BLaER1 (cell line): Measurements from ENCODE around the gene MCRS1.
"Not testable (repeated sequence)": the region's sequence is repeated elsewhere in the genome, so short reads cannot be mapped to it uniquely, and the experiment has no call there.

ENCODE experiments used
- H3K27ac ChIP-seq: shearing (Covaris generic); formaldehyde crosslinking; 2 replicates; pipeline ENCODE4 v1.8.1; 2022
- H3K27me3 ChIP-seq: shearing (Covaris generic); formaldehyde crosslinking; 2 replicates; pipeline ENCODE4 v1.8.1; 2022
- H3K36me3 ChIP-seq: shearing (Covaris generic); formaldehyde crosslinking; 2 replicates; pipeline ENCODE4 v1.8.1; 2022
- H3K4me1 ChIP-seq: shearing (Covaris generic); formaldehyde crosslinking; 2 replicates; pipeline ENCODE4 v1.8.1; 2022
- H3K4me2 ChIP-seq: shearing (Covaris generic); formaldehyde crosslinking; 2 replicates; pipeline ENCODE4 v1.8.1; 2022
- H3K4me3 ChIP-seq: shearing (Covaris generic); formaldehyde crosslinking; 2 replicates; pipeline ENCODE4 v1.8.1; 2022
- H3K9ac ChIP-seq: shearing (Covaris generic); formaldehyde crosslinking; 2 replicates; pipeline ENCODE4 v1.8.1; 2022
- H3K9me3 ChIP-seq: shearing (Covaris generic); formaldehyde crosslinking; 2 replicates; pipeline ENCODE4 v1.8.1; 2022
- H4K20me1 ChIP-seq: shearing (Covaris generic); formaldehyde crosslinking; 2 replicates; pipeline ENCODE4 v1.8.1; 2022
- Cebpa-rat ChIP-seq: shearing (Covaris generic); IDR thresholded peaks from 2 replicates; pipeline ENCODE4 v1.8.1; 2022

Gene MCRS1, protein sequence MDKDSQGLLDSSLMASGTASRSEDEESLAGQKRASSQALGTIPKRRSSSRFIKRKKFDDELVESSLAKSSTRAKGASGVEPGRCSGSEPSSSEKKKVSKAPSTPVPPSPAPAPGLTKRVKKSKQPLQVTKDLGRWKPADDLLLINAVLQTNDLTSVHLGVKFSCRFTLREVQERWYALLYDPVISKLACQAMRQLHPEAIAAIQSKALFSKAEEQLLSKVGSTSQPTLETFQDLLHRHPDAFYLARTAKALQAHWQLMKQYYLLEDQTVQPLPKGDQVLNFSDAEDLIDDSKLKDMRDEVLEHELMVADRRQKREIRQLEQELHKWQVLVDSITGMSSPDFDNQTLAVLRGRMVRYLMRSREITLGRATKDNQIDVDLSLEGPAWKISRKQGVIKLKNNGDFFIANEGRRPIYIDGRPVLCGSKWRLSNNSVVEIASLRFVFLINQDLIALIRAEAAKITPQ

DNA sequence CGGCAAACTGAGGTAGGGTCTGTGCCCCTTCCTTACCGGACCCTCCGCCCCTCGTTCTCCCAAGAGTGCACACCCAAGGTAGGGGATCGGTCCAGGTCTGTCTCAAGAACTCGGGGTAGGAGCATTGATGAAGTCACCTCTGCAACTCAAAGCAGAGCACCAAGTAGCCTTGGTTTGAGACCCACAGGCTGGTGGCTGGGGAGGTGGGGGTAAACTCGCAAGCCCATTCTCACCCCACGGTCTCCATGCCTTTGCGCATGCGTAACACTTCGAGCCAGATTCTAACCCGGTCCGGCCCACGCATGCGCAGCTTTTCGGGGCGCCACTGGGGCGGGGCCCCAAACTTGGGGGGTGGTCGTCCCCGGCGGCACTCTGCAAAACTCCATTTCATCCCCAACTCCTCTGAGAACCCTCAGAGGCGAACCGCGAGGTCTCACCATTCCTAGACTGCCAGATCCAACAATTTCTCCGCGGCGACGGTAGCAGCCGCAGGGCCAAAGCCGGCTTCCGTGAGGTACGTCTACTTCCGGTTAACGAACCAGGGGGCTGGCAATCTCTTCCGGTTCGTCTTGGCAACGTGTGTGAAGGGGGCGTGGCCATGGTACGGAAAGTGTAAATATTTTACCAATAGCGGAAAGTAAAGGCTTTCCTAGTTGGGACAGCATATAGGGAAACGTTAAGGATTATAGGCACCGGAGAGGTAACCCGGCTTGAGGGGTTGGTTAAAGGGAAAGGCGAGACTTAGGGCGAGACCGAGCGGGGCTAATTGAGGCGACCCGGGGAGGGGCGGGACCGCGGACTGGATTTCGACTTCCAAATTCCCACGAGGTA is at the start of gene MCRS1:
MCRS1 (minus strand) TSS at position 532 of the 831 bp plus-strand sequence. CDS start 1,411 bp downstream, outside the sequence.
- Histone ChIP-seq H3K4me3 (peak within 1 kb of the TSS; percentile 87), H3K9me3 (no peaks in the 10 kb centered on the region), H3K4me1 (peaks cover 70% of the 10 kb centered on the region), H3K27me3 (no peaks in the 10 kb centered on the region), H4K20me1 (peaks cover 33% of the 10 kb centered on the region; the same call in 1 of the 2 replicates), H3K9ac (peak within 1 kb of the TSS; percentile 90), H3K36me3 (peaks cover 51% of the 10 kb centered on the region), H3K27ac (peak within 1 kb of the TSS; percentile 95), H3K4me2 (peak within 1 kb of the TSS; percentile 99)
- no peak for TF ChIP-seq Cebpa-rat

DNA sequence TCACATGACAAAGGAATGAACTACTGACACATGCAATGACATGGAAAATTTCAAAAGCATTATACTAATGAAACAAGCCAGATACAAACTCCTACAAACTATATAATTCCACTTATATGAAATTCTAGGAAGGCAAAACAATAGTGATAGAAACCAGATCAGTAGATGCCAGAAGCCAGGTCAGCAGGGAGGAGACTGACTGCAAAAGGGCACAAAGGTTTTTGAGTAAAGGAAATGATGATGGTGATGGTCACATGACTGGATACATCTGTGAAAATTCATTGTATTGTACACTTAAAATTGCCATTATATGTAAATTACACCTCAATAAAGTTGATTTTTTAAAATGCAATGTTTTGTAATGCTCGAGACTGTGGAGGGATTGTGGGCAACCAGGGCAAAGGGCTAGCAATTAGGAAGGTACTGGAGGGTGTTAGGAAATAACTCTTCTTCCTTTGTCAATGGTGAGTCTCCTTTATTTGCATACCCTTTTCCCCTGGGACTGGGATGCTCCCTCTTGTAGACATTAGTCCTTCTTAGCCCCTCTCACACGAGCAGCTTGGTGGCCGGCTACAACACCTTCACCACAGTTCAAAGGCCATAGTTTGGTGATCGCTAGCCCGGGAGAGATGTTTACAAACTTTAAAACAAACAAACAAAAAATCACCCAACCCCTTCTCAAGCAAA is 48.7 kb upstream of the MCRS1 start:
- no peak overlapping the region for H3K4me3 ChIP-seq
- no peaks in the 10 kb centered on the region for H4K20me1 ChIP-seq
- no peak overlapping the region for H3K9ac ChIP-seq
- peaks cover 19% of the 10 kb centered on the region for H3K9me3 ChIP-seq
- no peaks in the 10 kb centered on the region for H3K36me3 ChIP-seq
- H3K27ac ChIP-seq, result no peak overlapping the region
- H3K4me1 ChIP-seq, result peaks cover 31% of the 10 kb centered on the region
- H3K27me3 ChIP-seq, result no peaks in the 10 kb centered on the region
- TF ChIP-seq Cebpa-rat, result no peak
- peak overlapping the region; percentile 39 for H3K4me2 ChIP-seq

DNA sequence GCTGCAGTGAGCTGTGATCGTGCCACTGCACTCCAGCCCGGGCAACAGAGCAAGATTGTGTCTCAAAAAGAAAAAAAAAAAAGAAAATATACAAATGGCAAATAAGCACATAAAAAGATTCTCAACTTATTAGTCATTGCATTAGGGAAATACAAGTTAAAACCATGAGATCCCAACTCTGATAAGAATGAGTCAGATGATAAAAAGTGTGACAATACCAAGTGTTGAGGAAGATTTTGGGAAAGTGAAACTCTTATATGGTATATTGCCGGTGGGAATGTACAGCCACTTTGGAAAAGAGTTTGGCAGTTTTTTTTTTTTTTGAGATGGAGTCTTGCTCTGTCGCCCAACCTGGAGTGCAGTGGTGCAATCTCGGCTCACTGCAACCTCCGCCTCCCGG is 47.8 kb upstream of the MCRS1 start:
- H3K36me3 ChIP-seq, result no peaks in the 10 kb centered on the region
- no peaks in the 10 kb centered on the region for H3K27me3 ChIP-seq
- no peaks in the 10 kb centered on the region for H4K20me1 ChIP-seq
- H3K4me2 ChIP-seq, result no peak overlapping the region
- peaks cover 25% of the 10 kb centered on the region for H3K9me3 ChIP-seq
- peaks cover 22% of the 10 kb centered on the region for H3K4me1 ChIP-seq
- H3K9ac ChIP-seq, result no peak overlapping the region
- TF ChIP-seq Cebpa-rat, result no peak
- H3K4me3 ChIP-seq, result no peak overlapping the region
- H3K27ac ChIP-seq, result no peak overlapping the region

DNA sequence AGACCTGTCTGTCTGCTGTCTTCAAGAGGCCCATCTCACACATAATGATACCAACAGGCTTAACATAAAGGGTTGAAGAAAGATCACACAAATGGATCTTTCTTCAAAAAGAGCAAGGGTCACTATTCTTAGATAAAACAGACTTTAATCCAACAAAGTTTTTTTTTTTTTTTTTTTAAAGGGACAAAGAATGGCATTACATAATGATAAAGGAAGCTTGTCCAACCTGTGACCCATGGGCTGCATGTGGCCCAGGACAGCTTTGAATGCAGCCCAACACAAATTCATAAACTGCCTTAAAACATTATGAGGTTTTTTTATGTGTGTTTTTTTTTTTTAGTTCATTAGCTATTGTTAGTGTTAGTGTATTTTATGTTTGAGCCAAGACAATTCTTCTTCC is 44.3 kb upstream of the MCRS1 start:
- Histone ChIP-seq H3K9me3 (peaks cover 38% of the 10 kb centered on the region), H3K36me3 (peaks cover 5% of the 10 kb centered on the region; the same call in 1 of the 2 replicates), H3K27me3 (no peaks in the 10 kb centered on the region), H3K27ac (no peak overlapping the region), H3K4me3 (no peak overlapping the region), H3K4me2 (no peak overlapping the region), H3K4me1 (peaks cover 14% of the 10 kb centered on the region), H3K9ac (no peak overlapping the region), H4K20me1 (no peaks in the 10 kb centered on the region)
- no peak for TF ChIP-seq Cebpa-rat

DNA sequence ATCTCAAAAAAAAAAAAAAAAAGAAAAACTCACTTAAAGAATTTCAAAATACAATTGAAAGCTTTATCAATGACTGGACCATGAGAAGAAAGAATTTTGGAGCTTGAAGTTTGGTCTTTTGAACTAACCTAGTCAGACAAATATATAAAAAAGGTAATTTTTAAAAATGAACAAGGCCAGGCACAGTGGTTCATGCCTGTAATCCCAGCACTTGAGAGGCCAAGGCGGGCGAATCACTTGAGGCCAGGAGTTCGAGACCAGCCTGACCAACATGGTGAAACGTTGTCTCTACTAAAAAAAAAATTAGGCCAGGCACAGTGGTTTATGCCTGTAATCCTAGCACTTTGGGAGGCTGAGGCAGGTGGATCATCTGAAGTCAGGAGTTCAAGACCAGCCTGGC is 42.8 kb upstream of the MCRS1 start:
- not testable (repeated sequence) for H3K4me3 ChIP-seq, H3K27me3 ChIP-seq, H3K4me1 ChIP-seq, H3K4me2 ChIP-seq, H3K36me3 ChIP-seq, H3K9ac ChIP-seq, H4K20me1 ChIP-seq, H3K27ac ChIP-seq
- peaks cover 36% of the 10 kb centered on the region for H3K9me3 ChIP-seq

DNA sequence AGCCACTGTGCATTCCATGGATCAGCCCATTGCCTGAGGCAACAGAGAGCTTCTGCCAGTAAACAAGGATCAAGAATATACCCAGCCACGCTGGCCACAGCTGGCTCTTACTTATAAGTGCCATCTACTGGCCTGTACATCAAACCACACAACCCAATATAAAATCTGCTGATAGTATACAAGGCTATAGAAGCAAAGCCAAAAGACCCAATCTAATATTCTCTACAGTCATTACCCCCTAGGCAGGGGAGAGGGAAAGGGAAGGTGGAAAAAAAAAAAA is 41.9 kb upstream of the MCRS1 start:
- H3K9ac ChIP-seq, result no peak overlapping the region
- no peak overlapping the region for H3K4me2 ChIP-seq
- no peak overlapping the region for H3K27ac ChIP-seq
- peaks cover 5% of the 10 kb centered on the region; the same call in 1 of the 2 replicates for H3K36me3 ChIP-seq
- peaks cover 26% of the 10 kb centered on the region for H3K9me3 ChIP-seq
- H3K4me1 ChIP-seq, result peaks cover 12% of the 10 kb centered on the region
- H4K20me1 ChIP-seq, result no peaks in the 10 kb centered on the region
- TF ChIP-seq Cebpa-rat, result no peak
- H3K4me3 ChIP-seq, result no peak overlapping the region
- H3K27me3 ChIP-seq, result no peaks in the 10 kb centered on the region

DNA sequence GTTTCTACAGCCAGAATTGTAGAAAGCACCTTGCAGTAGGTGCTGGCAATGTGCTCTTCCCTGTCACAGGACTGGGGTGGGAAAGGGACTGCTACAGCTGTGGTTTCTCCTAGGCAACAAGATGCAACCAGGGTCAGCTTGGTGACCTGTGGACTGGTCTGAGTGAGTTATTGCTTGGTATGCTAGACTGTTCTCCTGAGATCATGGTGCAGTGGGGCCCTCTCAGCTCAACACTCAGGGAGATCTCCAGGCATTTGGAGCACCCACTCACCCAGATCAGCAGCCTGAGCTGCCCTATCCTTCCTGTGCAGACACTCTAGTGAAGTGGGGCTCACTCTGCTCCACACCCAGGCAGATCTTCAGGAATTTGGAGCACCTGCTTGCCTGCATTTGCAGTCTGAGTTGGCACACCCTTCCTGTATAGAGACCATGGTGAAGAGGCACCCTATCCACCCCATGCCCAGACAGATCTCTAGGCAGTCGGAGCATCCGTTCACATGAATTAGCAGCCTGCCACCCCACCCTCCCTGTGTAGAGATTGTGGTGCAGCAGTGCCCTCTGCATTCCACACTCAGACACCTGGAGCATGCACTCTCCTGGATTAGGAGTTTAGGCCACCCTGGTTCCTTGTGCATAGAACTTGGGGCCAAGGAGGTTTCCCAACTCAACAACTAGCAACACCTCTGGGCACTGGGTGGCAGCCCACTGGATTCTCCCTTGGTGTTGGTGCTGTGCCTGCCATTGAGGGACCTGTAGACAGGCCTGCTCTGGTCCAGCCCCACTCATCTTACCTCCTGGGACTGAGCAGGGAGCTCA is 41.3 kb upstream of the MCRS1 start:
- H3K4me3 ChIP-seq, result no peak overlapping the region
- no peak overlapping the region for H3K27ac ChIP-seq
- peaks cover 5% of the 10 kb centered on the region; the same call in 1 of the 2 replicates for H3K36me3 ChIP-seq
- no peaks in the 10 kb centered on the region for H4K20me1 ChIP-seq
- no peak overlapping the region for H3K9ac ChIP-seq
- H3K9me3 ChIP-seq, result peaks cover 21% of the 10 kb centered on the region
- no peak for TF ChIP-seq Cebpa-rat
- peaks cover 15% of the 10 kb centered on the region for H3K4me1 ChIP-seq
- H3K27me3 ChIP-seq, result no peaks in the 10 kb centered on the region
- H3K4me2 ChIP-seq, result no peak overlapping the region

DNA sequence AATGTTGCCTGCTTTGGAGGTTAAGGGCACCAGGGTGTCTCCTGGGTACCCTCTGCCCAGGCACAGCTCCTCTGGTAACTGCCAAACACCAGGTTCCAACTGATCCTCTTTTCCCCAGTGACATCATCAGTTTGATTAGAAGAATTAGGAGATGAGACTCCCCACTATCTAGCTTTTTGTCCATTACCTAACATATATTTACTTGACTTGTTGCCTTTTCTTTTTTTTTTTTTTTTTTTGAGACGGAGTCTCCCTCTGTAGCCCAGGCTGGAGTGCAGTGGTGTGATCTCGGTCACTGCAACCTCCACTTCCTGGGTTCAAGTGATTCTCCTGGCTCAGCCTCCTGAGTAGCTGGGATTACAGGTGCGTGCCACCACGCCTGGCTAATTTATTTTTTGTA is 37.6 kb upstream of the MCRS1 start, which contains the start of gene FAM186B:
FAM186B (minus strand) TSS at position 101 of the 400 bp plus-strand sequence. CDS start 162 bp downstream, outside the sequence.
- not testable (repeated sequence) for H3K4me3 ChIP-seq, H3K27me3 ChIP-seq, H3K27ac ChIP-seq, H4K20me1 ChIP-seq, H3K36me3 ChIP-seq, H3K9ac ChIP-seq
- Histone ChIP-seq H3K9me3 (peaks cover 11% of the 10 kb centered on the region), H3K4me1 (peaks cover 15% of the 10 kb centered on the region), H3K4me2 (peak within 1 kb of the TSS; percentile 13; the same call in 1 of the 2 replicates)

DNA sequence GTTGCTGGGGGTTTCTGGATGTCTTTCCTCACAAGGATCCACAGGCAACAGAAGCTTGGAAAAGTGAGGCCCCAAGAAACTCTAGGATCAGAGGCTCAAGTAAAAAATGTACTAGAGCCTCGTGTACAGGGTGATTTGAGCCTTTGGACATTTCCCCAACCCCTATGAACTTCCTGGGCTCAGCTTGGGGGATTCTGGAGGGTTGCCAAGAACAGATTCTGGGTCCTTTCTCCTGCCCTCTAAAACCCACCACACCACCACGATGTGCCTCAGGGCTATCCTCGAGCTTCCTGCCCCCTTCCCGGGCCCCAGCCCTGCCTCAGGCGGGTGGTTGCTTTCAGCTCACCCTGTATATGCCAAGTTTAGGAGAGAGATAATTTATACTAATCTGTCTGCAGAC is 36.9 kb upstream of the MCRS1 start:
- Histone ChIP-seq H3K27ac (no peak overlapping the region), H3K9me3 (peaks cover 4% of the 10 kb centered on the region), H4K20me1 (no peaks in the 10 kb centered on the region), H3K4me1 (peaks cover 15% of the 10 kb centered on the region), H3K4me3 (no peak overlapping the region), H3K9ac (no peak overlapping the region), H3K27me3 (no peaks in the 10 kb centered on the region), H3K4me2 (peak overlapping the region; percentile 13; the same call in 1 of the 2 replicates), H3K36me3 (peaks cover 12% of the 10 kb centered on the region; the same call in 1 of the 2 replicates)
- TF ChIP-seq Cebpa-rat, result no peak
